Activated naive CD8-positive, alpha-beta T cell treated with anti-CD3 and anti-CD28 coated beads, Interleukin-2, amount 10 ng/mL, durations not matched to agents 7 days and 5 days (primary cell): Measurements from ENCODE around the gene PNKD. TPM values are rescaled to one million over a fixed set of nuclear protein-coding genes. Genes with fewer than 3 reads are reported as not detected.
A peak's percentile ranks its signal among the peaks of the same experiment; 100 is the strongest.
"Not testable (repeated sequence)": the region's sequence is repeated elsewhere in the genome, so short reads cannot be mapped to it uniquely, and the experiment has no call there.

ENCODE experiments used
- ATAC-seq: fragments of 150-1000 bp; cut with Tn5 transposase; one replicate; pipeline ENCODE4 v1.10.0; 2021; ENCODE audit warnings: low read depth, moderate library complexity
- POLR2A ChIA-PET: fragments of 350-600 bp; sonication (Branson Sonifier 250); formaldehyde crosslinking; loops from one replicate; lab custom pipeline; 2021; ENCODE audit warnings: antibody characterized with exemption; lab: Charles Lee
- DNase-seq: peaks from one replicate; pipeline ENCODE4 v3.0.0; 2021
- H3K27ac Mint-ChIP-seq: one replicate; pipeline ENCODE4 v1.8.0; 2022; ENCODE audit warnings: mild to moderate bottlenecking, mixed read lengths
- H3K27me3 Mint-ChIP-seq: one replicate; pipeline ENCODE4 v1.8.0; 2022; ENCODE audit warnings: mild to moderate bottlenecking, moderate library complexity, mixed read lengths
- H3K36me3 Mint-ChIP-seq: one replicate; pipeline ENCODE4 v1.8.0; 2021; ENCODE audit warnings: mild to moderate bottlenecking, mixed read lengths
- H3K4me1 Mint-ChIP-seq: one replicate; pipeline ENCODE4 v1.8.0; 2021; ENCODE audit warnings: mixed read lengths
- H3K4me3 Mint-ChIP-seq: one replicate; pipeline ENCODE4 v1.8.0; 2022; ENCODE audit warnings: mild to moderate bottlenecking, moderate library complexity, mixed read lengths
- H3K9me3 Mint-ChIP-seq: one replicate; pipeline ENCODE4 v1.8.0; 2021; ENCODE audit warnings: mixed read lengths
- total RNA-seq, 2 experiments: library from RNA; stranded (reverse); gene quantifications; one replicate each; pipeline ENCODE4 v1.2.3, GENCODE V29; 2021

Gene PNKD
- total RNA-seq, 2 experiments from 2014 or later: 33.9 to 36.3 TPM

DNA sequence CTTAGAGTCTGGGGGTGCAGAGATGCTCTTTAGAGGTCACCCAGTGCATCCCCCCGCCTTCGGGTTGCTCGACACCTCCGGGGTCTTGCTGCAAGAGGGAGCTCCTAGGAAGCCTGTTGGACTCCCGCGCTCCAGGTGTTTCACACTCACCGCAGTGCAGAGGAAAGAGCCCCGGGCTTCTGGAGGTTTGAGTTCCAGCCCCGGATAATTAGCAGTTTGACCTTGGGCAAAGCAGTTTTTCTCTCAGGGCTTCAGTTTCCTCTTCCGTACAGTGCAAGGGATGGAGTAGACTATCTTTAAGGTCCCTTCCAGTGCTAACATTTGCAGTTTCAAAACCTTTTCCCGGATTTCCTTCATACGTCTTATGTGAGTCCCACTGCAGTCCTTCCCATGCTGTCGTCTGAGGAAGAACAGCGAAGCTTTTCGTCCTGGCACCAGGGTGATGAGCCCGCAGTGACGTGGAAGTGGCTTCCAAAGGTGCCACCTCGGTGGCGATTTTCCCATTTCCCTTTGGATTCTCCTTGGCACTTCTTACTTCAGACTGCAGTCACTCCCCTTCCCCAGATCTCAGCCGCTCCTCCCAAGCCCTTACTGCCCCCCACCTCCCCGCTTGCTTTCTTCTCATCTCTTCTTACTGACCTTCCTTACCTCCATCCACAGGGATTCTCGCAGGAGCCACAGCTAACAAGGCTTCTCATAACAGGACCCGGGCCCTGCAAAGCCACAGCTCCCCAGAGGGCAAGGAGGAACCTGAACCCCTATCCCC, 585 bp downstream of the PNKD start:
- peak overlapping the region; percentile 91 for H3K27ac Mint-ChIP-seq
- POLR2A ChIA-PET: interaction anchor here (0.6 to 7.8 kb wide), 12 partner anchors 9 to 192 kb away, joined by 3 to 76 read pairs (median 6); partner anchors contain the start of genes ARPC2, CTDSP1 and GPBAR1
- DNase-seq: no peak
- H3K9me3 Mint-ChIP-seq: no peaks in the 10 kb centered on the region
- H3K27me3 Mint-ChIP-seq: no peaks in the 10 kb centered on the region
- peaks cover 31% of the 10 kb centered on the region for H3K4me1 Mint-ChIP-seq
- ATAC-seq: no peak
- peak overlapping the region; percentile 91 for H3K4me3 Mint-ChIP-seq
- H3K36me3 Mint-ChIP-seq: peaks cover 13% of the 10 kb centered on the region

DNA sequence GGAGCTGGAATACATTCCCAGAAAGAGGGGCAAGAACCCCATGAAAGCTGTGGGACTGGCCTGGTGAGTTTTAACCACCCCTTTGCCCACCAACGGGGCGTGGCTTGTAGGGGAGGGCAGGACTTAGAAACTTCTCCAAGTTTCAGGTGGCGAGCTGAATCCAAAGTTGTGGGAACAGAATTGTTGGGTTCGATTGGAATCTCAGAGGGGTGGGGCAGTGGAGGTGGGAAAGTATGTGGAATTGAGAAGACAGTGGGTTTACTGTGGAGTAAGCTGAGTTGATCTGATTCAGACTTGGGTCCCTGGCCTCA, 1.1 kb downstream of the PNKD start:
- Mint-ChIP-seq H3K4me1 (peaks cover 31% of the 10 kb centered on the region), H3K27ac (peak overlapping the region; percentile 91), H3K36me3 (peaks cover 11% of the 10 kb centered on the region), H3K4me3 (peak overlapping the region; percentile 91), H3K27me3 (no peaks in the 10 kb centered on the region), H3K9me3 (no peaks in the 10 kb centered on the region)
- no peak for DNase-seq
- ATAC-seq: no peak
- POLR2A ChIA-PET: interaction anchor here (1.0 to 7.8 kb wide), 5 partner anchors 14 to 129 kb away, joined by 3 to 76 read pairs (median 7); partner anchors contain the start of gene CTDSP1

DNA sequence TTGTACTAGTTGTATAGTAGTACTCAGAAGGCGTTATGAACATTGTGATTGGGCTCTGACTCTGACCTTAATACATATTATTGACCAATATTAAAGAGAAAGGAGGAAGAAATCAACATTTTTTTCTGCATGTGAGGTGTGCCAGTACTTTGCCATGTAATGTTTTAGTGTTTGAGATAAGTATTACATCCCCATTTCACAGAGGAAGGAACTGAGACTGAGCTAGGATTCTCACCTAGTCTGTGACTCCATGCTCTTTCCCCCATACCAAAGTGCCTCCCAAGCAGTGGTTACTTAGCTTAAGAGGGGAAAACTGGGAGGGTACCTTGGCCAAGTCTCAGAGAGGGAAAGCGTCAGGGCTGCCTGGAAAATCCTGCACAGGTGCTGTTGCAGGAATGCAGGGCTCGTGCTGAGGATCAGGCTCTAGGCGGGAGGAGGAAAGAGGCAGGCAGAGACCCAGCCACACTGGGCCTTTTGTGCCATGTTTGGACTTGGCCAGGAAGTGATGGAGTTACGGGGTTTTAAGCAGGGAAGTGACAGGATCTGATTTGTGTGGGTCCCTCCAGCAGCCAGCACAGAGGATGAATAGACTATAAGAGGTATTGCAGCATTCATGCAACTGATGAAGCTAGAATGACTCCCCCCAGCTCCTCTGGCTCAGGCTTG, 1.7 kb downstream of the PNKD start:
- peaks cover 29% of the 10 kb centered on the region for H3K4me1 Mint-ChIP-seq
- H3K27ac Mint-ChIP-seq: peak overlapping the region; percentile 7
- POLR2A ChIA-PET: interaction anchor here (1.0 to 7.8 kb wide), 4 partner anchors 14 to 128 kb away, joined by 3 to 76 read pairs (median 6); partner anchors contain the start of gene CTDSP1
- H3K36me3 Mint-ChIP-seq: peaks cover 12% of the 10 kb centered on the region
- no peak for ATAC-seq
- peak overlapping the region; percentile 91 for H3K4me3 Mint-ChIP-seq
- no peak for DNase-seq
- H3K9me3 Mint-ChIP-seq: no peaks in the 10 kb centered on the region
- H3K27me3 Mint-ChIP-seq: no peaks in the 10 kb centered on the region

DNA sequence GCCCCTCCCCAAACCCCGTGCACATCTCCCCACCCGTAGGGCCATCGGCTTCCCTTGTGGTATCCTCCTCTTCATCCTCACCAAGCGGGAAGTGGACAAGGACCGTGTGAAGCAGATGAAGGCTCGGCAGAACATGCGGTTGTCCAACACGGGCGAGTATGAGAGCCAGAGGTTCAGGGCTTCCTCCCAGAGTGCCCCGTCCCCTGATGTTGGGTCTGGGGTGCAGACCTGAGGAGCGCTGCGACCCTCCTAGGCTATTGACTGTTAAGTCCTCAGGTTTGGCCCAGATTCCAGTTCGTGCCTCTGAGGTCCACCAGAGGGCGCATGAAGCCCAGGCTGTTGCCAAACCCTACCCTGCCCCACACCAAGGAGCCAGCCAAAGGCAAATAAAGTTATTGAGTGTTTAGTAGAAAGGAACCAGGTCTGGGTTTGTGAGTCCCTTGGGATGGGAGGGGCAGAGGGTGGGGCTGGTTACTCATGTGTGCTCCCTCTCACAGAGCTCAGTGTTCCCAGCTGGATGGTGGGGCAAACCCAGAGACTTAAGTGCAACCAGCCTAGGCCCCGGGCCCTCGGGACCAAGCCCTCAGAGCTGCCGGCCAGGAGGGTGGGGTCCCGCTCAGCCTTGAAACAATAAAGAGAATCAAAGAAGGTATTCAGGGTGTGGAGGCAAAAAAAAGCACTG, 2.4 kb downstream of the PNKD start:
- Mint-ChIP-seq H3K27me3 (no peaks in the 10 kb centered on the region), H3K27ac (peak overlapping the region; percentile 32), H3K9me3 (no peaks in the 10 kb centered on the region), H3K4me1 (peaks cover 28% of the 10 kb centered on the region), H3K36me3 (peaks cover 13% of the 10 kb centered on the region), H3K4me3 (peak overlapping the region; percentile 37)
- POLR2A ChIA-PET: interaction anchor here (0.7 to 7.8 kb wide), 9 partner anchors 13 to 1500 kb away, joined by 3 to 76 read pairs (median 3); no protein-coding TSS in a partner anchor
- ATAC-seq: peak; percentile 13
- DNase-seq: peak; percentile 76

DNA sequence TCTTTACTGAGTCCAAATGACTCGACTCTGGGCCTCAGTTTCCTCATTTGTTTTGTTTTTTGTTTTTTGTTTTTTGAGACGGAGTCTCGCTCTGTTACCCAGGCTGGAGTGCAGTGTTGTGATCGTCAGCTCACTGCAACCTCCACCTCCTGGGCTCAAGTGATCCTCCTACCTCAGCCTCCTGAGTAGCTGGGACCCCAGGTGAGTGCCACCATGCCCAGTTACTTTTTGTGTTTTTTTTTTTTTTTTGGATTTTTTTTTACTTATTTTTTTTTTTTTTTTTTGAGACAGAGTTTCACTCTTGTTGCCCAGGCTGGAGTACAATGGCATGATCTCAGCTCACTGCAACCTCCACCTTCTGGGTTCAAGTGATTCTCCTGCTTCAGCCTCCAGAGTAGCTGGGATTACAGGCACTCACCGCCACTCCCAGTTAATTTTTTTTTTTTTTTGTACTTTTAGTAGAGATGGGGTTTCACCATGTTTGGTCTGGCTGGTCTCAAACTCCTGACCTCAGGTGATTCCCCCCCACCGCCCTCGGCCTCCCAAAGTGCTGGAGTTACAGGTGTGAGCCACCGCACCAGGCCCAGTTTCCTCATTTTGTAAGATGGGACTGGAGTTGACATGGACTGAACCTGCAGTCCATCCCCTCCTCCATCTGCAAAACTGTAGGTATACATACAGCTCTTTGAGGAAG, 3.0 kb downstream of the PNKD start:
- not testable (repeated sequence) for H3K27me3 Mint-ChIP-seq, H3K9me3 Mint-ChIP-seq, DNase-seq, ATAC-seq, H3K4me3 Mint-ChIP-seq
- POLR2A ChIA-PET: interaction anchor here (0.7 to 7.8 kb wide), 7 partner anchors 12 to 1501 kb away, joined by 3 to 76 read pairs (median 3); no protein-coding TSS in a partner anchor
- H3K27ac Mint-ChIP-seq: peak overlapping the region; percentile 64
- peaks cover 13% of the 10 kb centered on the region for H3K36me3 Mint-ChIP-seq
- peaks cover 28% of the 10 kb centered on the region for H3K4me1 Mint-ChIP-seq

DNA sequence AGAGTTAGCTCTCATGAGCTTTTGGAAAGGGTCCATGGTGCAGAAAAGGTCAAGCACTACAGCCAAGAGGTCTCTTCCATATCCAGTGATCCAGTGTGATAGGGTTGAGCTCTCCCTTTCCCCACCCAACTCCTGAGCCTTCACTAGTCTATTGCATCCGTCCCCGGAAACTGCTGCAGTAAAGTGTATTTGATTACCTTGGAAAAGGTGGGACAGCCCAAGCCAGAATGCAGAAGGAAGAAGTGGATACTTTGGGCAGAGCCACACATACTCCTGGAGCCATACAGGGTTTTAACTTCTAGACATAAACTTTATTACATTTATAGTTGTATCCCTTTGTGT, 3.6 kb downstream of the PNKD start:
- POLR2A ChIA-PET: interaction anchor here (1.0 to 7.8 kb wide), 4 partner anchors 12 to 120 kb away, joined by 3 to 76 read pairs (median 5); no protein-coding TSS in a partner anchor
- H3K36me3 Mint-ChIP-seq: peaks cover 13% of the 10 kb centered on the region
- no peak overlapping the region for H3K4me3 Mint-ChIP-seq
- no peaks in the 10 kb centered on the region for H3K27me3 Mint-ChIP-seq
- H3K27ac Mint-ChIP-seq: peak overlapping the region; percentile 64
- peaks cover 28% of the 10 kb centered on the region for H3K4me1 Mint-ChIP-seq
- ATAC-seq (no peak), DNase-seq (no peak)
- H3K9me3 Mint-ChIP-seq: no peaks in the 10 kb centered on the region

DNA sequence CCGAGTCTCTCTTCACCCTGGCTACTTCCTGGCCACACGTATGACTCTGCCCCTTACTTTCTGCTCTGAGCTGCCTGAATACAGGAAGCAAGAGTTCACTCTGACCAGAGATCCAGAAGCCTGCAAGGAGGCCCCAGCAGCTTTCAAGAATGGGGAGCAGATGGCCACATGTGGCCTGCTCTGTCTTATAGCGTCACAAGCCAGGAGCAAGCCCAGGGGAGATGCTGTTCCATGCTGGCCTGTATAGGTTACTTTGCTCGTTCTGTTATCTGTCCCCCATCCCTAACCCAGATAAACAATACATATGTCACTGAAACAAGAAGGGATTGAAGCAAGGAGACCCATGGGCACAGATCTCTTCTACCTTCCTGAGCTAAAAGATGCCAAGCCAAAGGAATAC, 4.3 kb downstream of the PNKD start:
- no peak for DNase-seq
- POLR2A ChIA-PET: interaction anchor here (0.5 to 7.8 kb wide), 3 partner anchors 11 to 23 kb away, joined by 4 to 76 read pairs (median 5); no protein-coding TSS in a partner anchor
- no peaks in the 10 kb centered on the region for H3K9me3 Mint-ChIP-seq
- ATAC-seq: no peak
- H3K27me3 Mint-ChIP-seq: no peaks in the 10 kb centered on the region
- H3K4me1 Mint-ChIP-seq: peaks cover 23% of the 10 kb centered on the region
- peaks cover 11% of the 10 kb centered on the region for H3K36me3 Mint-ChIP-seq
- H3K4me3 Mint-ChIP-seq: no peak overlapping the region
- H3K27ac Mint-ChIP-seq: no peak overlapping the region

DNA sequence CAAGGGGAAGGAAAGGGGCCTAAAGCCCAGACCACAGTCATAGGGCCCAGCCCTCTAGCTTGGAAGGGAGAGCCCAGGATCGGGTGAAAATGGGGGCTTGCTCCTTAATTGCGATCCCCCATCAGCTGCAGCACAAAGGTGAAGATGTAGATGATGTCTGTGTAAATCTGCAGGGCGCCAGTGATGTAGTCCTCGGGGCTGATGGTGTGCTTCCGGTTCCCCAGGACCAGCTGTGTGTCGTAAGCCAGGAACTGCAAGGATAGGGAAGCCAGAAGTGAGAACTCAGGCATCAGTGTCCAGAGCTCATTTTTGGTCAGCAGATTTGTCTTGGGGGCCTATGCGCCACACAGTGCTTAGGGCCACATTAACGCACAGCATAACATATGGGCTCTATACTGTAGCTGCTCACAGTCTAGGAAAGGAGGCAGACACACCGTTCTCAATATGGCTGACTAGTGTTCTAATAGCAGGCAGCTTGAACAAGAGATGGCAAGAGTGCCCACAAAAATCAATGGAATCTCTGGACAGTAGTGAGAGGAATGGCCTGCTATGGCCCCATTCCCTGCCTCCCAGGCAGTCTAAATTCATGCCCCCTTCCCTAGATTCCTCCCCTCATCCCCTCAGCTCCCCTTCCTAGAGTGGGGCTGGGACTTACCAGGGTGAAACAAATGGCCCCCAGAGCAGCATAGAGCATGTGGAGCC, 5.2 kb downstream of the PNKD start:
- H3K4me1 Mint-ChIP-seq: peaks cover 23% of the 10 kb centered on the region
- no peak overlapping the region for H3K4me3 Mint-ChIP-seq
- POLR2A ChIA-PET: interaction anchor here (0.5 to 7.8 kb wide), 3 partner anchors 10 to 444 kb away, joined by 4 to 76 read pairs (median 5); no protein-coding TSS in a partner anchor
- H3K27me3 Mint-ChIP-seq: no peaks in the 10 kb centered on the region
- DNase-seq: no peak
- no peak for ATAC-seq
- H3K27ac Mint-ChIP-seq: no peak overlapping the region
- H3K9me3 Mint-ChIP-seq: no peaks in the 10 kb centered on the region
- peaks cover 17% of the 10 kb centered on the region for H3K36me3 Mint-ChIP-seq

DNA sequence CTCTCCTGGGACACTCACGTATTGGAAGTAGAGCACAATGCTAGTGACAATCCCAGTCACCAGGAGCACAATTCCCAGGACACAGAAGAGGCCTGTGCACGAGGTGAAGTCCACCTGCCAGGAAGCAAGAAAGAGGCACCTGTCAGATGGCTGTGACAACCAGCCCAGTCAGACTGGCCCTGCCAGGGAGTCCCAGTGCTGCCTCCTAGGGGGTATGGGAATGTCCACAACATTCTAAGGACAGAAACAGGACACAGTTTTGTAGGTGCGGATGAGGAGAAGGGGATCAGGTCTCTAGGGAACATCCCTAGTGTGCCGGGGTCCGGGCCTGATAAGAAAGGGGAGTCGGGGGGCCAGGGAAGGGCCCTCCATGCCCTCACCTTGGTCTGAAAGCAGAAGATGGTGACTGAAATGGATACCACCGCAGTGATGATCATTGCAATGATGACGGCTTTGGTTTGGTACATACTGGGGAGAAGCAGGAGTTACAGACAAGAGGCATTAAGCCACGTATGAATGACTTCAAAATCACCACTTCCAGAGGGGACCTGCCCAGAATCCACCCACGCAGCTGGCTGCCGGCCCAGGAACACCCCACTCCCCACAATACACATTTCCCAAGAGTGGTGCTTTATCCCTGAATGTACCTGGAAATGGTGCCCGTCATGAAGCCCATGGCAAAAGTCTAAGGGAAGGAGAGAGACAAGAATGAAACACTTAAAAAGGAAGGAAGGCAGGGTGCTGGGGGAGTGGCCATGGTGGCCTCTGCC, 6.9 kb downstream of the PNKD start:
- POLR2A ChIA-PET: interaction anchor here (7.8 kb wide), 1 partner anchor 8 kb away, joined by 76 read pairs; no protein-coding TSS in a partner anchor
- Mint-ChIP-seq H3K4me3 (no peak overlapping the region), H3K27me3 (no peaks in the 10 kb centered on the region), H3K27ac (peak overlapping the region; percentile 35), H3K4me1 (peaks cover 12% of the 10 kb centered on the region), H3K36me3 (peaks cover 19% of the 10 kb centered on the region), H3K9me3 (no peaks in the 10 kb centered on the region)
- DNase-seq (no peak), ATAC-seq (no peak)

DNA sequence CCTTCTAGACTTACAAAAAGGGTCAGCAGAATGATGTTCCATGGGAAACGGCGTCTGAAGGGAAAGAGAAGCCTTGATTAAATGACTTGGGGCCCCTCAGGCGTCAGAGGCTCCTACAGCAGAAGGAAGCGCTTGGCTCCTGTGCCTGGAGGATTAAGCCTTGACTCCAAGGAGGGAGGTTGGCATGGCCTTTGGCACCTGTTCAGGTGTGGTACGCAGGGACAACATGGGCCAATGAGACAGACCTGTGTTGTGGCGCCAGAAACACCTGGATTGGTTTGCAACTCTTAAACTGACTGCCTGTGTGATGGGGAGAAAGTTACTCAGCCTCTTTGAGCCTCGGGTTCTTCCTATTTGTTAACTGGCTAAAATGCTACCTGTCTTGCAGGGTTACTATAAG, 7.6 kb downstream of the PNKD start:
- Mint-ChIP-seq H3K4me1 (peaks cover 8% of the 10 kb centered on the region), H3K36me3 (peaks cover 19% of the 10 kb centered on the region), H3K27me3 (no peaks in the 10 kb centered on the region), H3K27ac (no peak overlapping the region), H3K9me3 (no peaks in the 10 kb centered on the region), H3K4me3 (no peak overlapping the region)
- ATAC-seq (no peak), DNase-seq (no peak)
- POLR2A ChIA-PET: no interaction called here

DNA sequence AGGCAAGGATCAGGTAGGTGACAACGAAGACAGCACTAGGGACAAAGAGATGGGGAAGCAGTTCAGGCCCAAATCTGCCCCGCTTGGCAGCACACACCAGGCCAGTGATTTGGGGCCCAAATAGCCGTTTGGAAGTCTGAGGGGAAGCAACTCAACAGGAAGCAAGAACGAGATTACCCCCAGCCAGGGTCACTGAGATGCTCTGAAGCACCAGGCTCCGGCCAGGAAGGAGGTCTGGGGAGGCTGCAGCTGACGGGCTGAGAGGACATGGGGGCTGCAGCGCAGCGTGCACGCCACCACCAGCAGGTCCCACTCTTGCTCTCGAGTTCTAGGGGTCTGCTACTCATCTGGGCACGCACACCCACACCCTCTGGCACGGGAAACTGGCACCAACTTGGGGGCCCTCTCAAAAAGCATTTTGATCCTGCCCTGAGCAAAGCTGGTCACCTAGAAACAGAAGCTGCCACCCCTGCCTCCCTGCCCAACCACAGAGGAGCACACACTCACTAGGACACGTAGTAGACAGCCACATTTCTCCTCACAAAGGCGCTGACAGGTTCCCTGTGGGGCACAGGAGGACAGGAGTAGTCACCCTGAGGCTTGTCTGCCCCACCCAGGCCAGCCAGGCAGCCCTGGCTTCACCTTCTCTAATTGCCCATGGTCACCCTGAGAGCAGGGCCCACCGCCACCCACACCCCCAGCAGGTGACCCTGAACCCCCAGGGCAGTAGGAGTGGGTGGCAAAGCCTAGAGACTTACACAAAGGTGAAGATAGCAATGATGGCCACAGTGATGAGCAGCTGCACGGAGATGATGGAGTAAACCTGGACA, 8.4 kb downstream of the PNKD start:
- peaks cover 12% of the 10 kb centered on the region for H3K4me1 Mint-ChIP-seq
- H3K36me3 Mint-ChIP-seq: peaks cover 20% of the 10 kb centered on the region
- DNase-seq (no peak), ATAC-seq (no peak)
- H3K27ac Mint-ChIP-seq: no peak overlapping the region
- H3K9me3 Mint-ChIP-seq: no peaks in the 10 kb centered on the region
- POLR2A ChIA-PET: no interaction called here
- no peak overlapping the region for H3K4me3 Mint-ChIP-seq
- H3K27me3 Mint-ChIP-seq: no peaks in the 10 kb centered on the region
